Gastrocnemius medialis (tissue), 4 donors: ENCODE measurements around the gene C2CD3. TPM values are rescaled to one million over a fixed set of nuclear protein-coding genes. Genes with fewer than 3 reads are reported as not detected.
A peak's percentile ranks its signal among the peaks of the same experiment; 100 is the strongest.
"Not testable (repeated sequence)": the region's sequence is repeated elsewhere in the genome, so short reads cannot be mapped to it uniquely, and the experiment has no call there.

ENCODE experiments used
- ATAC-seq, 2 donors: fragments of 150-250 bp; one replicate each; pipeline ENCODE4 v1.9.1; 2016
- DNase-seq, 2 donors: peaks; one replicate each; pipeline ENCODE4 v3.0.0-alpha.2; 2019
- H3K27ac ChIP-seq, 4 donors: fragments of 200-600 bp; sonication (generic); 1 replicate in 1 of 4; 2 replicates in 3 of 4; pipeline ENCODE4 v1.5.1; 2016 to 2018; ENCODE audit warnings: mild to moderate bottlenecking in 2 of 4, moderate library complexity in 1 of 4
- H3K27me3 ChIP-seq, 3 donors: fragments of 200-600 bp; sonication (generic) in 2 of 3; 1 replicate in 1 of 3; 2 replicates in 2 of 3; pipeline versions ENCODE4 v1.5.1 to v1.6.0; 2016 to 2019; ENCODE audit warnings: mild to moderate bottlenecking in 1 of 3, moderate library complexity in 1 of 3
- H3K36me3 ChIP-seq, 2 donors: fragments of 200-600 bp; sonication (generic) in 1 of 2; one replicate each; pipeline ENCODE4 v1.5.1; 2017 to 2018
- H3K4me1 ChIP-seq, 2 donors: fragments of 200-600 bp; sonication (generic) in 1 of 2; one replicate each; pipeline ENCODE4 v1.5.1; 2016 to 2017; ENCODE audit warnings: mild to moderate bottlenecking in 2 of 2
- H3K4me3 ChIP-seq, 4 donors: fragments of 200-600 bp; sonication (generic) in 3 of 4; 1 replicate in 1 of 4; 2 replicates in 3 of 4; pipeline ENCODE4 v1.5.1; 2016 to 2019; ENCODE audit warnings: mild to moderate bottlenecking in 2 of 4
- H3K9me3 ChIP-seq, 3 donors: fragments of 200-600 bp; sonication (generic) in 2 of 3; 1 replicate in 1 of 3; 2 replicates in 2 of 3; pipeline ENCODE4 v1.5.1; 2016 to 2019
- CTCF ChIP-seq, 5 experiments: fragments of 450-650 bp in 3 of 5; fragments of 200-600 bp in 2 of 5; sonication (generic) in 2 of 5; IDR thresholded peaks in 4 of 5; conservative IDR thresholded peaks in 1 of 5; 1 replicate in 4 of 5; 2 replicates in 1 of 5; pipeline ENCODE4 v1.5.1; 2016 to 2019; ENCODE audit warnings: antibody characterized with exemption in 5 of 5, mild to moderate bottlenecking in 3 of 5, moderate library complexity in 3 of 5
- POLR2A ChIP-seq, 2 donors: fragments of 450-650 bp; IDR thresholded peaks; one replicate each; pipeline ENCODE4 v1.6.1; 2017; ENCODE audit warnings: antibody characterized with exemption in 2 of 2, mild to moderate bottlenecking in 2 of 2, moderate library complexity in 2 of 2
- in situ Hi-C, 4 donors: fragments of 200-750 bp; cut with MboI; loops; one replicate each; pipeline versions ENCODE4 v1.15.0 to v1.8.0; 2017; ENCODE audit warnings: low sequenced_read_pairs in 4 of 4
- intact Hi-C: fragments of 100-400 bp; cut with DNase I; formaldehyde crosslinking; loops from one replicate; pipeline ENCODE4 v1.15.1; 2023; ENCODE audit warnings: low total_unique reads
- total RNA-seq, 4 donors: library from RNA; depleted of rRNA; stranded (reverse); fragments of >200 nt; gene quantifications; one replicate each; pipeline versions ENCODE4 v1.1.0 to v1.2.3, GENCODE V29; 2016

C2CD3 gene
- total RNA-seq, 4 donors from 2014 or later = 13.8 to 33.2 (median 16.4) TPM

GRCh38 chr11:74072721-74073120, 98.1 kb downstream of the C2CD3 start:
- Histone ChIP-seq H3K9me3 (no peaks in the 10 kb centered on the region), H3K27ac (peak overlapping the region; percentile 84 to 94 (median 90)), H3K36me3 (no peaks in the 10 kb centered on the region), H3K4me1 (peaks cover 23 to 38% of the 10 kb centered on the region in 2 donors), H3K4me3 (no peak overlapping the region), H3K27me3 (no peaks in the 10 kb centered on the region)
- no peak for DNase-seq
- ATAC-seq = no peak
- in situ Hi-C loops = no loop called here
- TF ChIP-seq CTCF (IDR thresholded peaks at IDR 0.05 in 4 of 5, conservative IDR thresholded peaks at IDR 0.05 in 1 of 5) (no peak), POLR2A (IDR thresholded peaks at IDR 0.05) (no peak)
- intact Hi-C loops = no loop called here

- no peaks in the 10 kb centered on the region for H3K36me3 ChIP-seq
- peaks cover 23 to 38% of the 10 kb centered on the region in 2 donors for H3K4me1 ChIP-seq
- no peak for TF ChIP-seq POLR2A (IDR thresholded peaks at IDR 0.05)
- TF ChIP-seq CTCF (IDR thresholded peaks at IDR 0.05 in 4 of 5, conservative IDR thresholded peaks at IDR 0.05 in 1 of 5) = no peak
- no peak for ATAC-seq
- H3K9me3 ChIP-seq = no peaks in the 10 kb centered on the region
- H3K4me3 ChIP-seq = no peak overlapping the region
- in situ Hi-C loops (no loop called here), intact Hi-C loops (no loop called here)
- H3K27me3 ChIP-seq = no peaks in the 10 kb centered on the region
- H3K27ac ChIP-seq = peak overlapping the region; percentile 84 to 94 (median 90)
- DNase-seq = no peak
Measured at GRCh38 chr11:74072286-74072685, 98.5 kb downstream of the C2CD3 start.

- H3K9me3 ChIP-seq = no peaks in the 10 kb centered on the region
- DNase-seq (peak; percentile 62 to 75), ATAC-seq (peak; percentile 86 to 91)
- intact Hi-C loops = loop anchor here (1.0 to 2.0 kb wide), 3 partner anchors 53 to 88 kb away; partner anchors contain the start of gene UCP2
- peak overlapping the region; percentile 84 to 94 (median 90) for H3K27ac ChIP-seq
- in situ Hi-C loops = no loop called here
- peak overlapping the region; percentile 10 to 56 (median 32) for H3K4me3 ChIP-seq
- TF ChIP-seq POLR2A (IDR thresholded peaks at IDR 0.05) (peak; percentile 44 to 90), CTCF (IDR thresholded peaks at IDR 0.05 in 4 of 5, conservative IDR thresholded peaks at IDR 0.05 in 1 of 5) (no peak)
- H3K27me3 ChIP-seq = no peaks in the 10 kb centered on the region
- peaks cover 23 to 38% of the 10 kb centered on the region in 2 donors for H3K4me1 ChIP-seq
- no peaks in the 10 kb centered on the region for H3K36me3 ChIP-seq
Measured at GRCh38 chr11:74070723-74071492, 99.9 kb downstream of the C2CD3 start.

GRCh38 chr11:74069146-74070046, 101.4 kb downstream of the C2CD3 start:
- TF ChIP-seq CTCF (IDR thresholded peaks at IDR 0.05 in 4 of 5, conservative IDR thresholded peaks at IDR 0.05 in 1 of 5) = no peak
- peak in 1 of 2 donors; percentile 43 for TF ChIP-seq POLR2A (IDR thresholded peaks at IDR 0.05)
- H3K9me3 ChIP-seq = no peaks in the 10 kb centered on the region
- DNase-seq = peak; percentile 28 to 39
- peaks cover 23 to 38% of the 10 kb centered on the region in 2 donors for H3K4me1 ChIP-seq
- peak overlapping the region; percentile 84 to 94 (median 90) for H3K27ac ChIP-seq
- in situ Hi-C loops = no loop called here
- H3K36me3 ChIP-seq = no peaks in the 10 kb centered on the region
- peak overlapping the region; percentile 10 to 56 (median 32) for H3K4me3 ChIP-seq
- peak; percentile 73 for ATAC-seq
- intact Hi-C loops = loop anchor here (2.0 kb wide), 1 partner anchor 87 kb away; the partner anchor contains the start of gene UCP2
- no peaks in the 10 kb centered on the region for H3K27me3 ChIP-seq

GRCh38 chr11:74066663-74067062, 104.1 kb downstream of the C2CD3 start:
- DNase-seq, intact Hi-C loops, H3K9me3 ChIP-seq, ATAC-seq, in situ Hi-C loops, H3K27me3 ChIP-seq, H3K4me3 ChIP-seq, H3K36me3 ChIP-seq: not testable (repeated sequence)
- peaks cover 8 to 31% of the 10 kb centered on the region in 2 donors for H3K4me1 ChIP-seq
- H3K27ac ChIP-seq = peak overlapping the region in 3 of 4 donors; percentile 86 to 94 (median 94)

GRCh38 chr11:74065534-74065933, 105.3 kb downstream of the C2CD3 start:
- H3K4me3 ChIP-seq, intact Hi-C loops, H3K27me3 ChIP-seq, H3K9me3 ChIP-seq, DNase-seq, H3K27ac ChIP-seq, H3K36me3 ChIP-seq, in situ Hi-C loops, ATAC-seq: not testable (repeated sequence)
- H3K4me1 ChIP-seq = peaks cover 4 to 25% of the 10 kb centered on the region in 2 donors

- DNase-seq, H3K4me3 ChIP-seq, H3K27ac ChIP-seq, in situ Hi-C loops, intact Hi-C loops, ATAC-seq, H3K9me3 ChIP-seq, H3K27me3 ChIP-seq, H3K36me3 ChIP-seq, H3K4me1 ChIP-seq: not testable (repeated sequence)
Measured at GRCh38 chr11:74063628-74064027, 107.2 kb downstream of the C2CD3 start.
